Activated CD4-positive, alpha-beta T cell treated with anti-CD3 and anti-CD28 coated beads for 4 hours (primary cell): ENCODE results near the gene CSMD2.

Experiments used
- DNase-seq, 2 donors: peaks; one replicate each; pipeline ENCODE4 v3.0.0-alpha.2; 2020

CSMD2 gene

DNA sequence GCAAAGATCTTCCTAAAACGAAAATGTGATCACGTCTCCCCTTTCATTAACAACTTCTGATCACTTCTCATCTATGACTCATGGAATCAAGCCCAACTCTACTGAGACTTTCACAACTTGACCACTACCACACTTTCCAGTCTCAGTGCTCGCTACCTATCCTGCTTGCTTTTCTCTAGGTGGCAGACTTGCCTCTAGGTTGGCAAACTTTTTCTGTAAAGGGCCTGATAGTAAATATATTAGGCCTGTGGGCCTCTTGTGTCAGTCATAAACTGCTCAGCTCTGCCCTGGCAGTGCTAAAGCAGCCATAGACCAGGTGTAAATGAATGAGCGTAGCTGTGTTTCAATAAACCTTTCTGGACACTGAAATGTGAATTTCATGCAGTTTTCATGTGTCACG is 322.7 kb downstream of the CSMD2 start:
- no peak for DNase-seq

DNA sequence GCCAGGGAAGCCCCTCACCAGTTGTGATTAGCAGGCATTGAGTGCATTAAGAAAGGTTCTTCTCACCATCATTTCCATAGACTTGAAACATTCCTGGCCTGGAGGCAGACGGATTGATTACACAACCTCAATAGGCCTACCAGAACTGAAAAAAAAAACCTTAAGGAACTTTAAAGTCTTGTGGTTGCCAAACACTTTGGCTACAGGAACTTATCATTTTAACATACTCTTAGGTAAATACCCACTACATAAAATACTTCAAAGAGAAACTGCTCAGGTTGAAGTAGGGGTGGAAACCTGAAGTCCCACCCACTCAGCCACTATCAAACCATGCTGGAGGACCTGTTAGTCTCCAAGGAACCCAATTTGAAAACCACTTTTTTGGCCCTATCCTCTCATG is 323.5 kb downstream of the CSMD2 start:
- DNase-seq = no peak

DNA sequence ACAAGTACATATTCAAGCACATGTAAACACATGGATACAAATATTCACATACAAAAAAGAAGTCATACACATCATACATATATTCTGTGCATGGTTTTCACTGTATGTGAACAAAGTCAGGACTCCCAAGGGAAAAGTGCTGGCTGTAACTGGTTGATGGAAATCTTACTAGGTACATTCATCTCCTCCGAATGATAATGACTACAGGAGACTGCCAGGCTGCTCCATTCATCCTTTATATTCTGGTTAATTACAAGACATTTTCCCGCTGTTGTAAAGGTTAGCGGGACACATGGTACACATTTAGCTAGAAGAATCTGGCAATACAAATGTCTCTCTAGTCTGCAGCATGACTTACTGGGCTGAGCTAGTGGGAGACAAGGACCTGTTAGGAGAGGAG is 327.4 kb downstream of the CSMD2 start:
- no peak for DNase-seq

DNA sequence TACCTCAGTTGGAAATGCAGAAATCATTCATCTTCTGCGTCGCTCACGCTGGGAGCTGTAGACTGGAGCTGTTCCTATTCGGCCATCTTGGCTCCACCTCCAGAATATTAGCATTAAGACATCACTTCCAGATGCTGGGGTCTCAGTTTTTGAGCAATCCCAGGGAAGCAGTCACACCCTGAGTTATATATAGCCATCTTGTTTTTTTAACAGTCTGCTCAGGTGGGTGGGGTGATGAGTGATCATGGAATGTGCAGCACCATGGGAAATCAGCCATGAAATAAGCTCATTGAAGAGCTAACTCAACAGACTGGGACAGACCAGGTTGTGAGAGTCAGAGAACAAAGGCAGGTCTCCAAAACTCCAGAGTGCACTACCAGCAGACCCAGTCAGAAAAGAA is 328.1 kb downstream of the CSMD2 start:
- no peak for DNase-seq

DNA sequence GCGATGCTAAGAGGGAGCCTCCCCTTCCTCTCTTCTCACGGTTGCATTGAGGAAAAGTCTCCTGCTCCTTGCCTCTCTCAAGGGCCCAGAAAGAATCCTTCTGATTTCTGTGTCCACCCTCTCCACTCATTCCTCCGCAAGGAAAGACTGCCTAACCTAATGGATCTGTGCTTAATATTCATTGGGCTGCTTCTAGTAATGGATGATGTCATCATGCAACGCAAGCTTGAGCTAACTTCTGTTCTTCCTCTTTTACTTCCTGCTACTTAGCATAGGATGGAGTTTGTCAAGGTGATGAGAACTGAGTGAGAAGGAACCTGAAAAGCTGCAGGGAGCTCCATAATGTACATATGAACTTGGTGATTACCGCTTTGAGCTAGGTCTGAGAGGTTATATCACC is 336.4 kb downstream of the CSMD2 start:
- no peak for DNase-seq

DNA sequence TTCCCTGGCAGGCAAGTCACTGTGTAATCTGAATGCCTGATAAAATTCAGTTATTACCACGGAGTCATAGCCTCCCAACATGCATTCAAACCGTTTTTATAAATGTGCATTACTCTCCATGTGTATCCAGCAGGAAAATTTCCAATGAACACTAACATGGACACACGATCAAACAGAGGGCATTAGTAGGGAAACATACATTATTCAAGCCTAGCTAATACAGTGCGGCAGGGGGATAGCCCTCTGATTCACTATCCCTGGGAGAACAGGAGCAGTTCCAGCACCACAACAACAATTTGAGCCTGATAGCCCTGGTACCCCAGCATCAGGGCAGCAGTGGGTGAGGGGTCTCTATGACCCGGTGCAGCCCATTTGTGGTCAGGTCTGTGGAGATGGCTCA is 337.0 kb downstream of the CSMD2 start:
- DNase-seq = no peak

DNA sequence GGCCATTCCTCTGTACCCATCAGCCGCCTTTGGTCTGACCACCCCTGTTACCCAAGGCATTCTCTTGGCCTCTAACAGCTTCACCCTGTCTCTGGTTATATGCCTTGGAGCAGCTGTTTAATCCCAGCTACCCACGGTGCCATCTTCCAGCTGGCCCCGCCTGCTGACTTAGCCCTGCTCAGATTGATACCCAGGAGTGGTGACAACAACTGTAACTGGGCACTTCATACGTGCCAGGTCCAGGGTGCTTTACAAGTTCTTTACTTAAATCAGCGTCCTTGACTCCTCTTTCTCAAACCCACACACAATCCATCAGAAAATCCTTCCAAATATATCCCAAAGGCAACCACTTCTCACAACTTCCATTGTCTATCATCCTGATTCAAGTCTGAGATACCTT is 338.3 kb downstream of the CSMD2 start:
- no peak for DNase-seq

DNA sequence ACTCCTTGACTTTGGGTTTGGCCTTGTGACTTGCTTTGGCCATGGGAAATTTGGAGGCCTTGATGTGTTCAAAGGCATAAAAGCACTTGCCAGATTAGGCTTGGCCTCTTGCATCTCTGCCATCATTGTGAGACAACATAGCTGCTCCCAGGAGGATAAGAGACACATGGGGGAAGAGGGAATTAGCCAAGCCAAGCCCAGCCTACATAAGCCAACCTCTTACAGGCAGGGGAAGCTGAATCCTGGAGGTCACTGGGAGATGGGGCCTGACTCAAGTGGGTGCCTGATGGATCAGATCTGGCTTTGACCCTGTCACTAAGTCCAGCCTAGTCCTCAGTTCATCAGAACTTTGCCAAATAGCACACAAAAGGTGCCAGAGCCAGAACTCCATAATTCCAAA is 338.7 kb downstream of the CSMD2 start:
- no peak for DNase-seq

DNA sequence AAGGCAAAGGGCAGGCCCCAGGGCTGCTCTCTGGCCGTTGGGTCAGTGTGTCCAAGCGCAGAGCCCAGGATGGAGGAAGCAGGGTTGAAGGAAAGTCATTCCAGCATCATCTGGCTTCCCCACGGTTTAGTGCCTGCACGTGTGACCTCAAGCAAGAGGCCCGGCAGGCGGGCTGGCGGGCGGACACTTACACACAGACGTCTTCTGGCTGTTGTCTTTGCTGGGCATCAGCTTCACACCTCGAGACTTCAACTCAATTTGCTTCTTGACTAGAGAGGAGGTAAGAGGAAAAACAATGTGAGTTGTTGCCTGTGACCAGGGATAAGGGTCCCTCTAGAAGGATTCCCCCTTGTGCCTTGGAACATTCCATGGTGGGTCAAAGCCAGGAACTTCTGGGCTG is 339.5 kb downstream of the CSMD2 start:
- no peak for DNase-seq

DNA sequence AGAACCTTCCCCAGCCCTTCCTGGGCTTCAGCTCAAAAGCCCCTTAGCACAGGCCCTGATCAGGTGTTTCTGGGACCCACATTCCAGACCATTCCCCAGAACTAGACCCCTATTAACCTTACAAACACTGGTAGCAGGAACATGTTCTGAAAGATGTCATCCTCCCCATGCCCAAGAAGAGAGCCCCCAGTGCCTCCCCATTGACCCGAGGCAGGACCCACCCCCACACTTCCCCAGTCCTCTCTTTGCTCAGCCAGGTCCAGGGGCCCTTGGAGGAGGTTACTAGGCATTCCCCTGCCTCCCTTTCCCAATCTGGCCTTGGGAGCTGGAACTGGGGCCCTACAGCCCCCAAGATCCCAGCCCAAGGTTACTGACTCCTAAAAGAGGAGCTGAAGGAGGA is 340.1 kb downstream of the CSMD2 start:
- no peak for DNase-seq

DNA sequence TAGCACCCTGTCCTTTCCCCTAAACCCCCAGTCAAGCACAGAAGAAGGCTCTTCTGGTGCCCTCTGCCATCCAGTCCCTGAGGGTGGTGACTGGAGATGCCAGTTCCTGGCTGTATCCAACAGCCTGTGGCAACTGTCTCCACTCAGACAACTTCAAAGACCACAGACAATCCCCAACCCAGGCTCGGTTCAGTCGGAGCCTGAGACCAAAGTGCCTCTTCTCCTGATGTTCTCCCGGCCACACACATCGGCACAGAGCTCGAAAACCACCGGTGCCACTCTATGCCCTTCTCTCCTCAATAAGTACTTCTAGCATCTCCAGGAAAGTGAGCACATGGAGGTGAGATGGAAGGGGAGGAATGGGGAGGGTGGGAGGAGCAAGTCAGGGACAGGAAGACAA is 340.7 kb downstream of the CSMD2 start:
- no peak for DNase-seq

DNA sequence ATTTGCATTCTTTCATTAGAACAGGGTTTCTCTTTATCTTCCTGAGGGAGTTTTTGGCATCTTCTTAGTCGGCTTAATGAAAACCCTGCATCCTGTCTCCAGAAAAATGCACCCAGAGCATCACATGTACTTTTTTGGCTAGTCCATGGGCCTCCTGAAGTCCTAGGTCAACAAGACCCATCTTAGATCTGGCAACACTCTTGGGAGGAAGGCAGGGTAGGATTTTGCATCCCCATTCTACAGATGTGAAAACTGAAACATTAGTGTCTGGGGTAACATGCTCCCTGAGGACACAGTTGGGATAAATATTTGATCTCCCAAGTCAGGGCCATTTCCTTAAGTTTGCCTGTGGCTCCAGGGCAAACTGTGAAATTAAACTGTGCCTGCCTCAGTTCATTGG is 341.2 kb downstream of the CSMD2 start:
- DNase-seq = no peak

DNA sequence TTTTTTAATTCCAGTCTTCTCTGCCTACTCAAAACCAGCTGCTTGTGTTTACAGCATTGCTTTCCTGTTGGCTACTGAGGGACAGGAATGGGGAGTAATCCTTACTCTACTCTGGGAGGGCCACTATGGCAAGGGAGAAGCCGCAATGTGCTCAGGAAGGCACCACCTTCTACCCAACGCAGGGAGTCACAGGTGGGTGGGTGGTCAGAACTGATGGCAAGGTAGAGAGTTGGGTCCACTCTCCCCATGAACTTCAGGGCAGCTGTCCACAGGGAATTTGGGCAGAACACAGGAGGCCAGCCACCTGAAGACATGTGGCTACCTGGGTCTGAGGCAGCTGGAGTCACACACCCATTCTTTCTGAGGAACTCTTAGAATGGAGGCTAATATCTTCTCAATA is 341.6 kb downstream of the CSMD2 start:
- DNase-seq = no peak

DNA sequence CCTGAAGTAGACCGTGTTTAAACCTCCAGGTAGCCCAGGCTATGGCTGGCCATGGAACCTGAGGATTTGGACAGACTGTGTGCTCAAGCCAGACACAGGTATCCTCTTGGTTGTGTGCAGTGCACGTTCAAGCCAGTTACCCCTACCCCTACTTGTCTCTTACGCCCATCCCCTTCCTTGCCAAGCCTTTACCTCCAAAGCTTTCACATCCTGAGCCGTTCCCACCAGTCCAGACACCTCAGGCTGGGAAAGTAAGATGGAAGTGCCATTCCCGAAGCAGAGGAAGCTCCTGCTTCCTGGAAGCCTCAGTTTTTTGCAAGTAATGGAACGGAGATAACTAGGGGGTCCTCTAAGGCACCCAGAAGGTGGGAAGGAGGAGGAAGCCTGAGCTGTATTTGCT is 342.6 kb downstream of the CSMD2 start:
- no peak for DNase-seq

DNA sequence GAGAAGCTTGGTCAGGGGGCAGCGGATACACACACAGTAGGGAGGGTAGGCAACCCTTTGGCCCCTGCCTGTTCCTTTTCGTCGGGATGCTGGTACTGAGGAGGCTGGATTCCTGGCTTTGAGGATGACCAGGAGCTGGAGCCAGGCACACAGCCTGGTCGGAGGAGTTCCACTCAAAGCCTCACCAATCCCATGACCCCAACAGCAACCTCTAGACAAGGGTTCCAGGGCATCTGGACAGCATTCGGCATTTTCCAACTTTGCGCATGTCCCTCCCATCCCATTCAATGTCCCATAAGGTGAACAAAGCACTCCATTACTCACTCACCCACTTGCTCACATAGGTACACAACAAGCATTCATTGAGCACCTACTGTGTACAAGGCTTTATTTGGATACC is 343.7 kb downstream of the CSMD2 start:
- DNase-seq = no peak

DNA sequence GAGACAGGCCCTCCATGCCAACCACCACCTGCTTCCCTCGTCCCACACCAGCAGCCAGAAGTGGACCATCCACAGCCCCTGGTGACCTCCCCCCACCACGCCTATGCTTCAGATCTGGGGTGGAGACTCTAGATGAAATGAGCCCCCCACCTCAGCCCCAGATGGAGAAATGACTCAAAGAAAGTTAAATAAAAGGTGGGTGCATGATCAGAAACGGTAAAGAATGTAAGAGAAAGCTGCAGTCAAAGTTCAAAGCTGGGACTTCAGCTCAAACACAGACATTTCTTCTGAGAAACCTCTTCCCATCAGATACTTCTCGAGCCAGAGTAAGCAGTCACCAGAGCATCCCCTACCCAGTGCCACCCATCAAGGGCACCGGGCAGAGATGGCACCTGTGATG is 344.2 kb downstream of the CSMD2 start:
- no peak for DNase-seq

DNA sequence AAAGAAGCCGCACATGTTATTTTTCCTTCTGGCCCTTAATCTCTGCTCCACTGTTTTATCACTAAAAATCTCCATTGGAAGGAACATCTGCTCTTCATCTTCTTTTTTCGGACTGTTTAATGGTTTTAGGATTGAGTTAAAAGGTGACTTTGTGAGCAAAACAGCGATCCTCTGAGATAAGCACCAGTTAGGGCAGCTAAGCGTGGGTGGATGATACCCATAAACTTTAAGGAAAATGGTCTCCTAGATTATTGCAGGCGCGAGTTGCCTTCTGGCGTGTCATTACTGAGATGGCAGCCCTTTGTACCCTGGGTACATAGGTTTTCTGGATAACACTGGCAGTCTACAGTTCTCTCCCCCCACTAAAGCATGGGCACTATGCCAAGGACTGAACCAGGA is 345.1 kb downstream of the CSMD2 start:
- DNase-seq = no peak

DNA sequence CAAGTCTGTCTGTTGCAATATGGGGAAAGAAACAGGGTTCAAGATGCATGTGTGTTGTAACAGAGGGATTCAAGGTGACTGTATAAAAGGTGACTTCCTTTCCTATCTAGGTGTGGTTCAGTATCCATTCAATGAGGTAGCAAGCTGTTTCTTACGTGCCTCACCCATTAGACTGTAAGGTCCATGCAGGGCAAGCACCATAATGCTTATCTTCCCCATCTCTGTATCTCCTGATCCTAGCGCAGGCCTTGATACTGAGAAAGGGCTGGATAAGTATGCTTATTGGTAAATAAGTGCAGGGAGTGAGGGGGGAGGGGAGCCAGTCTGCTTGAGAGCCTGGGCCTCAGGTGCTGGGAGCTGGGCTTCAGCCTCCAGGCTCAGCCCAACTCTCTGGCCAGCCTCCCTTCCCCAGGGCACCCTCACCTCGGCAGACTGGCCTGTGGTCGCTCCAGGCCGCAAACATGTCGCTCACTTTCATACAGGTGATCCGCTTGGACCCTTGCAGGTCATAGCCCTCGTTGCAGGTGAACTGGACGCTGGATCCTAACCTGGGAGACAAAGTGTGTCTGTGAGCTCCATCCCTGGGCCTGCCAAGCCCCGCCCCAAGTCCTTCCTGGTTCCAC is 345.6 kb downstream of the CSMD2 start:
- DNase-seq = no peak

DNA sequence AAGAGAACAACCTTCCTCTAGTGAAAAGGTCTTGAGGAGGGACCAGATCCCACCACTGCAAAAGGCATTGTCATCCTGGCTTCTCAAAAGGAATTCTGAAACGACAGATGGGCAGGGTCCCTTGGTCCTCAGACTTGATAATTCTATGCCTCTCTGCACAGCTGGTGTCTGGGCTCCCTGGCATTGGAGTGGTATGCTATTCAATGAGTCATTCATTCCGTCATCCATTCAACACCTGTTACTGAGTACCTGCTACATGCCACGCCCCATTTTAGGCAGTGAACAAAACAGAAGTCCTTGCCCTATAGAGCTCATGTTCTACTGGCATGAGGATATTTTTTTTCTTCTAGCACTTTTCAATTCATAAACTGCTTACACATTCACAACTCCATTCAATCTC is 347.0 kb downstream of the CSMD2 start:
- no peak for DNase-seq

DNA sequence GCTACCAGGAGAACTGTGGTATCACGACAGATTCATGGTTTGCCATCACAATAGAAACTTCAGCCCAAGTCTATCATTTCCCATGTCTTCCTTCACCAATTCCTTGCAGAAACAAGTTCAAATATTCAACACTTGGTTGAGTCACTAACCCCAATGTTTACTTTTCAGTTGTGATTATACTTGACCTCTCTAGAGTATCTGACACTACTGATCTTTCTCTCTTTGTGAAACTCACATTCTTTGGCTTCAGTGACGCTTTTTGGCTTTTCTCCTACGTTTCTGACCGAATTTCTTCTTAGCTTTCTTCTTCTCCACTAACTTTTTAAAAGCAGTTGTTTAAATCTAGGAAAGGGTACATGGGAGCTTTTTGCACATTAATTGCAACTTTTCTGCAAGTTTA is 350.0 kb downstream of the CSMD2 start:
- DNase-seq = no peak

DNA sequence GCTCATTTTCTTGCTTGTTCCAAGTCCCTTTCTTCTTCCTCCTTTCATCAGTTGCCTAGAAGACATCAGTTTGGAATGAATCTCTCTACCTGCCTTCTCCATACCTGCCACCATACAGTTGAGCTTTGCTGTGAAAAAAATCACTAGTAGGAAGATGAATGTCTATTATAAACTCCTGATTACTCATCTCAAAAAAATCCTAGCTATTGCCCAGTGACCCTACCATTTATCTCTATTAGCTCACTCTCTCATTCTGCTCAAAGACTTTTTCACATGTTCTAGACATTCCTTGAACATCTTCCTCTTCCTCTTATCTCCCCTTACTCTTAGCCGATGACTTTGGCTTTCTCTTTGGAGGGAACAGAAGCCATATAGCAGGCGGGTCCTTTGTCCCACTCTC is 350.9 kb downstream of the CSMD2 start:
- DNase-seq = no peak

DNA sequence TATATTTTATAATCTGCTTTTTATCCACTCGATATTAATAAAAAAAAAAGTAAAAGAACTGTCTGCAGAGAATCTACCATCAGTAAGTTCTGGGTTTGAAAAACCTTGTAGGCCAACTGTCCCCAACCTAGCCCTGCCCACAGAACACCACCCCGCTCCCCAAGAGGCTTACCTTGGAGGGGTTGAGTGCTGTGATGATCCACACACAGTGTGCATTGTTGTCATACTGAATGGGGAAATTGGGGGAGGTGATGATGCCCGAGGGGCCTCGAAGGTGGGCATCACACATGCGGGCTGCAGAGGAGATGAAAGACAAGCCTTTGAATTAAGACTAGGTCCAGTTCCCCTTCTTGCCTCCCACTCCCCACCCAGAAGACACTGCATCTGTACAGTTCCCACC is 354.5 kb downstream of the CSMD2 start:
- DNase-seq = no peak

DNA sequence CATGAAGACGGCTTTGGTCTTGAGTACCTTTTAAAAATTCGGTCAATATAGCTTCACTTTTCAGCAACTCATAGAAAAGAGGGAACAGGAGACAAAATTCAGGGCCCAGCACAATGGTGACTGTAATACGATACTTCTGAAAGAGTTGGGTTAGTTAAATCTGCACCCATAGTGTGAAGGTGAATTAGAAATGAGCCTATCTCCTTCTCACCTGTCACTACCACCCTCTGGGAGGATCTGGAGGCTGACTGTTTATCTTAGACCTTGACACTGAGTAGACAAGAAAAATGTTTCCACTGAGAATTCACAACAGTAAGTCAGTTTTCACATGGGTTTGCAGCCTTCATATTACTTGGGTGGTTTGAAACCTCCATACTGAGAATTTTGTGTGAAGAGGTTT is 359.0 kb downstream of the CSMD2 start:
- DNase-seq = no peak

DNA sequence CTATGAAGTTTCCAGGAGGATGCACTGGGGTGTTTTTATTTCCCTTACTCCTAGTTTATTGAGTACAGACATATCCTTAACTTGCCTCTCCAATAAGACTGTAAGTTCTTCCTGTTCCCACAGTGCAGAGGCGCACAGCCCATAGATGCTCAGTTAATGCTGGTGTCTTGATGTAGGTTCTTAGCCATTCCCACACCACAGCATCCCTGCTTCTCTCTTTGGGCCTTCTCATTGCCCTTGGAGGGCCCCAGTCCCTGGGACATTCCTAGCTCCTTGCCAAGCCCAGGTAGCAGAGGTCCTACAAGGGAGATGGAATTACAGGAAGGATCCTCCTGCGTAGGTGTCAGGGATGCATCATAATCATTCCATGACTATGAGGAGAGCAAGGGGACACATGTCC is 362.8 kb downstream of the CSMD2 start:
- no peak for DNase-seq

DNA sequence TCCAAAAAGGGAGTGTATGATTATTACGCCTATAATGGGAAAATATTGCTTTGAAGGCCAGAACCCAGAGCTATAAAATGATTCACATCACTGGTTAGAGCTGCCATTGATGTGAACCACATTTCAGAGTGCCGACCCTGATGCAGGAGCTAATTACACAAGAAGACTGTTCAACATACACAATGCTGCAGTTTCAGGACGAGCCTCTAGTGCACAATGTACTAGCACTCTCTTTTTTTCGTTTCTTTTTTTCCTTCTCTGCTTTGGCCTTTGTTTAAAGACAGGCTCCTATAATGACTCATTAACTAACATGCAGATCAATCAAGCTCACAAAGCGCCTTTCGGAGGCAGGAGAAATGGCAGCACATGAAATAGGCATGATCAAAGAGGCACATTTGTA is 367.2 kb downstream of the CSMD2 start:
- DNase-seq = no peak

DNA sequence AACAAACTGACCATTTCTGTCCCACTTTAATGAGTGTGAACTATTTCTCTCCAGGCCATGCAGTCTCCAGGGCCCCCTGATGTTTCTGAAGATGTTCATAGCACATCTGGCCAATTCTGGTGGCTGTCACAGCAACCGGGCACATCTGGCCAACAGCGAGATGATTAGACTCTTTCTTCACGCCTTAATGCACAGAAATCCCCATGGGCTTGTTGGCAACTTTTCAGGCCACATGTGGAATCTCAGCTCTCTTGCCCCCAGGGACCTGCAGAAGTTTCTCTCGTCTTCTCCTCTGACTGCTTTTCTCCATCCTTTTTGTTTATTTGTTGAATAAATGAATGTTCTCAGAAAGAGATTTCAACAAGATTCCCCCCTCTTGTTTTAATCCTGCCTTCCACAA is 372.4 kb downstream of the CSMD2 start:
- no peak for DNase-seq
